Stomach (tissue), 4 donors: ENCODE data around the gene NAPB.

Experiments
- EP300 ChIP-seq: sonication (generic); formaldehyde crosslinking; IDR thresholded peaks from one replicate; pipeline ENCODE4 v1.6.1; 2017; ENCODE audit warnings: antibody characterized with exemption
- POLR2A ChIP-seq, 4 donors: fragments of 450-650 bp; IDR thresholded peaks; one replicate each; pipeline ENCODE4 v1.6.1; 2016; ENCODE audit warnings: antibody characterized with exemption in 4 of 4, control low read depth in 2 of 4, mild to moderate bottlenecking in 1 of 4, moderate library complexity in 1 of 4
- TF ChIP-seq, protein P1 (sequence below), 7 experiments: fragments of 450-650 bp in 4 of 7; fragments of 200-600 bp in 3 of 7; sonication (generic) in 3 of 7; IDR thresholded peaks; one replicate each; pipeline ENCODE4 v1.5.1; 2016 to 2019; ENCODE audit warnings: antibody characterized with exemption in 7 of 7, control low read depth in 2 of 7, mild to moderate bottlenecking in 1 of 7

DNA sequence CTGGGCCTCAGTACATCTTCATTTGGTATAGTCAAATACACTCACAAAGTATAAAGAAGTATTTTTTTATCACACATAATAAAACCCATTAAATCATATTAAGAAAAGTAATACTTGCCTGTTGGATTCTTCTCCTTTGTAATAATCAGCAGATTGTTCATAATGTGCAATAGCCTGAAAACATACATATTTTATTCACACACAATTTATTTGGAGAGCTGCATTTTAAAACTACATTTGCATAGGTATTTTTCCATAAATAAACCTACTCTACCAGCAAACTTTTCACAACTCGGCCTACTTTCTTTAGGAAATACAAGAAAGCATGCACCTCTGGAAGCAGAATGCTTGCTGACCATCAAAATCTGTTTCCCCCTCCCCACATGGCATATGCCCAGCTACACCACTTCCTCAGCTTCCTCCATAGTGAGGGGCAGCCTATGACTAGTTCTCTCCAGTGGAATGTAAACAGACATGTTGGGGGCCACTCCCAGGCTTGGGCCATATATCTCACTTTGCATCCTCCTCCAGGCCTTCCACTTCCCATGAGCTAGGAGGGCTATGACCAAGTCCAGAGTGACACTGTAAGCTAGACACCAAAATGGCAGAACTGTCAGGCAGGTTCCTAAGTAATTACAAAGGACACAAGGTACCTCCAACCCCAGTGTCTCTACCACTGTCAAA, 31.1 kb downstream of the NAPB start:
- TF ChIP-seq, protein P1, sequence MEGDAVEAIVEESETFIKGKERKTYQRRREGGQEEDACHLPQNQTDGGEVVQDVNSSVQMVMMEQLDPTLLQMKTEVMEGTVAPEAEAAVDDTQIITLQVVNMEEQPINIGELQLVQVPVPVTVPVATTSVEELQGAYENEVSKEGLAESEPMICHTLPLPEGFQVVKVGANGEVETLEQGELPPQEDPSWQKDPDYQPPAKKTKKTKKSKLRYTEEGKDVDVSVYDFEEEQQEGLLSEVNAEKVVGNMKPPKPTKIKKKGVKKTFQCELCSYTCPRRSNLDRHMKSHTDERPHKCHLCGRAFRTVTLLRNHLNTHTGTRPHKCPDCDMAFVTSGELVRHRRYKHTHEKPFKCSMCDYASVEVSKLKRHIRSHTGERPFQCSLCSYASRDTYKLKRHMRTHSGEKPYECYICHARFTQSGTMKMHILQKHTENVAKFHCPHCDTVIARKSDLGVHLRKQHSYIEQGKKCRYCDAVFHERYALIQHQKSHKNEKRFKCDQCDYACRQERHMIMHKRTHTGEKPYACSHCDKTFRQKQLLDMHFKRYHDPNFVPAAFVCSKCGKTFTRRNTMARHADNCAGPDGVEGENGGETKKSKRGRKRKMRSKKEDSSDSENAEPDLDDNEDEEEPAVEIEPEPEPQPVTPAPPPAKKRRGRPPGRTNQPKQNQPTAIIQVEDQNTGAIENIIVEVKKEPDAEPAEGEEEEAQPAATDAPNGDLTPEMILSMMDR (IDR thresholded peaks at IDR 0.05), result no peak
- TF ChIP-seq POLR2A (IDR thresholded peaks at IDR 0.05) (no peak), EP300 (no peak)
